HG02852 (cell line): Measurements from ENCODE around the gene SUDS3.
A peak's percentile ranks its signal among the peaks of the same experiment; 100 is the strongest.

Experiments
- ATAC-seq: cut with Tn5 transposase; IDR thresholded peaks from one replicate; pipeline ENCODE4 v1.9.1; 2021; ENCODE audit warnings: mild to moderate bottlenecking, moderate library complexity; ENCODE audit not compliant: unreplicated experiment

Gene SUDS3

GRCh38 chr12:118356809-118357256 is 19.5 kb upstream of the SUDS3 start:
- peak; percentile 39 for ATAC-seq

DNA sequence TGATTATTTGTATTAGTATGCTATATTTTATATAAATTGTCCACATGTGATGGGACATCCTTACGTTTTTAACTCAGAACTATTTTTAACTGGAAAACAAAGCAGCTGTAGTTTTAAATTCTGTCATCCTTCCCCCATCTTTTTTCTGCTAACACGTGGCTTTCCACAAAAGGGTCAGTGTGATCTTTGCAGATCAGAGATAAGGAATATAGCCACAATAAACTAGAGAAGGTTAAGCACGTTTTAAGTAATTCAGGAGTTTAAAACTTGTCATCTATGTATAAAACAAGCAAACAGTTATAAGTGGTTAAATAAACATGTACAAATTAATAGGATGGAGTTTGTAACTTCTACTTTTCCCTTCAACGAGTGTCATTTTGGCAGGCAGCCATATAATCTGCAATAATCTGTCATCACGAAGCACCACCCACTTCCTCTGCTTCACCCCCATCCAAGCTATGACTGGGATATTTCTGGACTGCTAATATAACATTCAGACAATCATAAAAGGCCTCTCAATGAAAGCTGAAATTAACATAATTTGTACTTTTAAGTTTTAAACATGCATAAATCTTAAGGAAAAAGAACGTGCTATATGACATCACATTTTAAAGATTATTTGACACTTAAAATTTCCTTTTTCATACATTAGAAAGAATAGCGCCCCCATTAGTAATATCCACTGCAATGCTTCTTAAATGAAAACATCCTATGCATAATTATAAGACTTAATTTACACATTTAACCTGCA is 18.9 kb upstream of the SUDS3 start:
- ATAC-seq = peak; percentile 45

- no peak for ATAC-seq
Observed at GRCh38 chr12:118358008-118358359, 18.4 kb upstream of the SUDS3 start.

DNA sequence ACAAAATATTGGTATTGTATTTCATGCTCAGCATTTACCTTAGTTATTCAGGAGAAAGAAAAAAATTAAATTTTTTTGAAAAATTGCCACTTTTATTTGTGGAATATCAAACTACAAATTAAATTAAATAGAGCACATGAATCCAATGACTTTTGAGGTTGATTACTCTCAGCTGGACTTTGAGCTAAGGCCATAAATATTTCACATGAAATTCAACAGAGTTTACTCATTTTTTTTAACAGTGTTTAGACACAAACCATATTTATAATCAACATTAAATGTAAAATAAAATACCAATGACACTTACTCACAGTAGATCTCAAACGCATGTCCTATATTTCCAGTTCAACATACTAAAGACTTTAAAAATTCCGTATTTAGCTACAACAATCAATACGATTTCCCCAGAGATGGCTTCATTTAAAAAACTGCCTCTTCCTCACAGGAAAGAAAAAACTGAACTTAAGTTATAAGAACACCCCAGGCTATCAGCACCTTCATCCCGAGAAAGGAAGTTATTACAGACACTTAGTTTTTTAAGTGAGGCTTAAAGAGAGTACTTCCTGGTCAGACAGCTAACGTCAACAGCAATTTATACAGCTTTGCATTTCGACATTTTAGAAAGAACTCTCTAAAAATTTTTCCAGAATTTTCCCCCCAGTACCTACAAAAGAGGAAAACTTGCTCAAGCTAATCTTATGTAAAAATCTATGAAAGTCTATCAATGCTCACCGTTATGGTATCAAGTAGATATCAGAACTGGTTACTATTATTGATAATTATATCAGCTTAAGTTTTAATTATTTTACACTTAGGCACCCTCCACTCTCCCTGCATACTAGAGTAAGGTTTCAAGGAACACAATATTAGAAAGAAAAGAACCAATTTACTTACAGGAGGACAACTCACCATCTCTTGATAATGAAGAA is 17.5 kb upstream of the SUDS3 start:
- peak; percentile 43 for ATAC-seq

- ATAC-seq = no peak
Observed at GRCh38 chr12:118359541-118359915, 16.8 kb upstream of the SUDS3 start.

- ATAC-seq = no peak
Observed at GRCh38 chr12:118361092-118361404, 15.3 kb upstream of the SUDS3 start.

DNA sequence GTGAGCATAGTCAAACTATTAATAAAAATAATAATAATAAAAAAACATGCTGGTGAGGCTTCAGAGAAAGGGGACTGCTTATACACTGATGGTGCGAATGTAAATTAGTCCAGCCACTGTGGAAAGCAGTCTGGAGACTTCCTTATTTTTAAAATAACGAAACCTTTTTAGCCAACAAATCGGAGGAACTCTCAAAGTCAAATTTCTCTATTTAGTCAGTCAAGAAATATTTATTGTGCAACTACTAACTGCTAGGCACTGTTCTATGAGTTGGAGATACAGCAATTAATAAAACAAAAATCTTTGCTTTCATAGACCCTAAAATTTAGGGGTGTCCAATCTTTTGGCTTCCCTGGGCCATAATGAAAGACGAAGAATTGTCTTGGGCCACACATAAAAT is 14.5 kb upstream of the SUDS3 start:
- no peak for ATAC-seq

GRCh38 chr12:118368821-118369220 is 7.5 kb upstream of the SUDS3 start:
- no peak for ATAC-seq

DNA sequence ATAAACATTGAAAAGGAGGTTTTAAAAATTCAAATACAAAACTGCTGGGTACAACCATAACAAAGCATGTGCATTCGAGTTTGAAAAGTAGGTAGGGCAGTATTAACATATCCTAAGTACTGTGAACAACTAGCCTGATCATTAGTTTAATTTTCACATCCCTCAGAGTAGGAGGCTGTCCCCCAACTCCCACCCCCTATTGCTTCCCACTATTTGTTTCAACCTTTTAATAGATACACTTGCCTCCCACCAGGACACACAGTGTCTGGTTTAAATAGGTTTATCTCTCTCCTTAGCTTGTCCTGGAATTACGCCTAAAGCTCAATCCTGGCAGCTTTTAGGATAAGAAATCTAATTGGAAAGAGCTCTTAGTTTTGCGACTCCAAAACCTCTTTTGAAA is 5.8 kb upstream of the SUDS3 start:
- no peak for ATAC-seq

GRCh38 chr12:118371321-118372282 is 4.8 kb upstream of the SUDS3 start:
- ATAC-seq = no peak

DNA sequence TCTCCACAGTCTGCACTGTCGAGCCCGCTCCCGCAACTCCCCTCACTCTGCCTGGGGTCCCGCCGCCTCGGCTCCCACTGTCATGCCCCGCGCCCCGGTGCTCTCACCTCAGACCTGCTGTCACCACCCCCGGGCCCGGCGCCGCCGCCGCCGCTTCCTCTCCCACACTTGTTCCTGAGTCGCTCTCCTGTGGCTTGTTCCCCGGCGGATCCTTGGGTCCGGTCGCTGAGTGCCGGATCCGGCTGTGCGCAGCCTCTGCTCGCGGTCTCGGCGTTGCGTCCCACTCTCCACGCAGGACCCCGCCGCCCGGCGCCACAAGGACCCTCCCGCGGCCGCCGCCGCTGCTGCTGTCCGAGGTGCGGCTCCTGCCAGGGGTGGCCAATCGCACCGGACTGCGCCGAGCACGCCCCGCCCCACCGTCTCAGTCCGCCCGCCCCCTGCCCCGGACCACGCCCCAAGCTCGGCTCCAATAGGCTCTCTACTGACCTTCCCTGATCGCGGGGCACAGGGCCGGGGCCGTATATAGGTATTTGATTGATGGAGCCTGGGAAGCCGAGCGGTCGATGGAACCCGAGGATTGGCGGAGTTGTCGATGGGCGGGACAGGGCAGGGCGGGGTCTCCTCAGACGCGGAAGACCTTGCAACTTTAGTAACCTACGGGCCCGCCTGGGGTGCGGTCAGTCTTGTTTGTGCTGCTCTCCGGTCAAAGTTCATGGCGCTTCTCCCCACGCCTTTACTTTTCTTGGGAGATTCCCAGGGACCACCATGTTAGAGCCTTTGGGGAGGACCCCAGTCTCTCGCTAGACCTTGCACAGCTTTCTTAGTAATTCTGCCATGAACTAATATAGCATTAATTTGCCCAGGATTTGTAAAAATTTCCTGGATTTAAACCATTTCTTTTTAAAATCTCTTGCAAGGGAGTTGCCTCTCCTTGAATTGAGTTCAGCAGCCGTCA is 3.5 kb upstream of the SUDS3 start, which contains the start of gene TAOK3:
TSS of gene TAOK3 (minus strand) at position 367 of the 955 bp plus-strand sequence. CDS start 117,340 bp downstream, outside the sequence.
- ATAC-seq = peak; percentile 75

- ATAC-seq = no peak
Observed at GRCh38 chr12:118373616-118374015, 2.7 kb upstream of the SUDS3 start.

GRCh38 chr12:118374126-118374725 is 2.1 kb upstream of the SUDS3 start:
- ATAC-seq = no peak

DNA sequence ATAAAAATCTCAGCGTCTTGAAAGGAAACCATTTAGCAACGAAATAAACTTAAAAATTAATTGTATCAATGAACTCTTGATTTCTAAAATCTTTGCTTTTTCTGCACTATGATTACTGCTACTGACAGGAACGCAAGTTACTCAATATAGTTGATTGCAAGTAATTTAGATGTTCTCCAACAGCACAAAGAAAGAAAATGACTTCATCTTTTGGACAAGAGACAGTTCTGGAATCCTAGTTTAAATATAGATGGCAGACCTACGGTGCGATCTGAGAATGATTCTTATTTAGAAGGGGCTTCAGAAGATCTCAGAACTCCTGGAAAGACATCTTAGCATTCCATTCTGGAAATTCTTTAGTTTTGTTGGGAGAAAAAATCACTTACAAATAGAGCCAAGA is 1.4 kb upstream of the SUDS3 start:
- no peak for ATAC-seq

GRCh38 chr12:118375348-118375747 is 1.0 kb upstream of the SUDS3 start:
- ATAC-seq = no peak

GRCh38 chr12:118377021-118377883 is 897 bp downstream of the SUDS3 start:
- no peak for ATAC-seq

DNA sequence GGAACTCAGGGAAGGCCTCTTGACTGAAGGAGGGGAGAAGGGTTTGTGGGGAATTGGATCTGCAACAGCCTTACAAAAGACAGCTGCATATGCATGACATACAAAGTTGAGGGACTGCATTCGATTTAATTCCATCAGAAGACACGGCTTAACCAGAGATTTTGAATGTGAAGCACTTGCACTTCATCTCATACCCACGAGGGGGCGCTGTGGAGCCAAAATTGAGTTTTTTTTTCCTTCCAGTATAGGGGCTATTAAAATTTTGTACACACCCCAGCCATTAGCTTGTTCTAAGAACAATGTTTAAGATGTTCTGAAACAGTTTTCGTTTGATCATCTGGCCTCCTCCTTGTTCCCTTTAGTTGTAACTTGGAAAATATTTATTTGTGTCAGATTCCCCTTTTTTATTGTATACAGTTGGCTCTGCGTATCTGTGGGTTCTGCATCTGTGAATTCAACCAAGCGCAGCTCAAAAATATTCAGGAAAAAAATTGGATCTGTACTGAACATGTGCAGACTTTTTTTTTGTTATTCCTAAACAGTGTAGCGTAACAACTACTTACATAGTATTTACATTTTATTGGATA is 1.6 kb downstream of the SUDS3 start:
- ATAC-seq = no peak

DNA sequence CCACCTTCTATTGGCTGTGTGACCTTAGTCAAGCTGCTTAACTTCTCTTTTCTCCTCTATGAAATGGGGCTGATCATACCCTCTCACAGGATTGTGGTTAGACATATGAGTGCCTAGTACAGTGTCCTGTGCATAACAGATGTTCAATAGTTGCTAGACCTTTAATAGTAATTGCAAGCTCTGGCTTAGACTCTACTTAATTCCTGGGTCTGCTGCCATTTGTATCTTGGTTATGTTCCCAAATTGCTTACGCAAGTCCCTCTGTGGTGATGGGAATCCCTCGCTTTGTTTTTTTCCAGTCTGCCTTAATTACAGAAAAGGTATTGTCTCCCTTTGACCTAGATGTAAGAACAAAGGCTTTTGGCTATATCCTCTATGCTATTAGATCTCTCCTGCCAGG is 15.1 kb downstream of the SUDS3 start:
- ATAC-seq = no peak
